AG04450 (cell line): Measurements from ENCODE around the gene HIBCH. TPM values are rescaled to one million over a fixed set of nuclear protein-coding genes. Genes with fewer than 3 reads are reported as not detected.
"Not testable (repeated sequence)": the region's sequence is repeated elsewhere in the genome, so short reads cannot be mapped to it uniquely, and the experiment has no call there.

Experiments
- CTCF ChIA-PET: fragments of 300-600, 350-600 bp; formaldehyde crosslinking; extraction: SDS; loops from one replicate; lab custom pipeline; 2022; ENCODE audit warnings: antibody characterized with exemption, inconsistent platforms; lab: Charles Lee
- POLR2A ChIA-PET: fragments of 350-600 bp; formaldehyde crosslinking; extraction: SDS; loops from one replicate; lab custom pipeline; 2021; ENCODE audit warnings: antibody characterized with exemption, inconsistent platforms; lab: Yijun Ruan, JAX
- DNase-seq: peaks from one replicate; pipeline ENCODE4 v3.0.0-alpha.2; 2011; ENCODE audit warnings: low read depth, low spot score
- H3K27ac ChIP-seq: one replicate; pipeline ENCODE4 v1.5.1; 2012; ENCODE audit warnings: low read depth, low read length, control low read depth
- H3K27me3 ChIP-seq: one replicate; pipeline ENCODE4 v1.6.0; 2012; ENCODE audit warnings: low read length; ENCODE audit not compliant: control insufficient read depth, insufficient read depth
- H3K4me3 ChIP-seq: 2 replicates; pipeline ENCODE4 v1.5.1; 2011; ENCODE audit warnings: mild to moderate bottlenecking, low read depth, low read length, control low read depth
- H3K9me3 ChIP-seq: 2 replicates; pipeline ENCODE4 v1.5.1; 2012; ENCODE audit warnings: low read length; ENCODE audit not compliant: control insufficient read depth, insufficient read depth
- polyA plus RNA-seq: library from polyadenylated mRNA; depleted of rRNA; stranded (reverse); fragments of >200 nt; gene quantifications from 2 replicates; pipeline ENCODE4 v1.2.3, GENCODE V29; 2011
- TF ChIP-seq, protein P1 (sequence below): IDR thresholded peaks from 2 replicates; pipeline ENCODE4 v1.5.1; 2011; ENCODE audit warnings: low read depth, low read length, control low read depth, inconsistent platforms

The HIBCH gene
- polyA plus RNA-seq, 1 experiment = 23.8 TPM

DNA sequence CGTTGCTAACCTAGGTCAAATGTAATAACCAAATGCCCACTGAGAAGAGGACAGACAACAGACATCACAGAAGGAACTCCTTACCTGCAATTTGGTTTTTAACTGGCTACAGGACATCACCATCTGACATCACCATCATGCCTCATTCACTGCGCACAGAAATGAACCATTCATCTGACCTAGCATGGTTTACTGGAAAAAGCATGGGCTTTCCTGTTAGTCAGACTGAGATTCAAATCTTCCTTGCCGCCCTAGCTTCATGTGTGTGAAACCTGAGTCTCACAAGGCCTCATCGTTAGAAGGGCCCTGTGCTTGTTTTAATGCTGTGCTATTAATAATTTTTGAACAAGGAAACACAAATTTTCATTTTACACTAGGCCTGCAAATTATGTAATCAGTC lies 1.1 kb upstream of the HIBCH start:
- Histone ChIP-seq H3K27me3 (no peaks in the 10 kb centered on the region), H3K4me3 (no peak overlapping the region), H3K27ac (no peak overlapping the region), H3K9me3 (no peaks in the 10 kb centered on the region)
- ChIA-PET POLR2A (no interaction called here), CTCF (interaction anchor here (0.7 to 2.5 kb wide), 13 partner anchors 9 to 236 kb away, joined by 3 to 10 read pairs (median 4); no protein-coding TSS in a partner anchor)
- TF ChIP-seq, protein P1, sequence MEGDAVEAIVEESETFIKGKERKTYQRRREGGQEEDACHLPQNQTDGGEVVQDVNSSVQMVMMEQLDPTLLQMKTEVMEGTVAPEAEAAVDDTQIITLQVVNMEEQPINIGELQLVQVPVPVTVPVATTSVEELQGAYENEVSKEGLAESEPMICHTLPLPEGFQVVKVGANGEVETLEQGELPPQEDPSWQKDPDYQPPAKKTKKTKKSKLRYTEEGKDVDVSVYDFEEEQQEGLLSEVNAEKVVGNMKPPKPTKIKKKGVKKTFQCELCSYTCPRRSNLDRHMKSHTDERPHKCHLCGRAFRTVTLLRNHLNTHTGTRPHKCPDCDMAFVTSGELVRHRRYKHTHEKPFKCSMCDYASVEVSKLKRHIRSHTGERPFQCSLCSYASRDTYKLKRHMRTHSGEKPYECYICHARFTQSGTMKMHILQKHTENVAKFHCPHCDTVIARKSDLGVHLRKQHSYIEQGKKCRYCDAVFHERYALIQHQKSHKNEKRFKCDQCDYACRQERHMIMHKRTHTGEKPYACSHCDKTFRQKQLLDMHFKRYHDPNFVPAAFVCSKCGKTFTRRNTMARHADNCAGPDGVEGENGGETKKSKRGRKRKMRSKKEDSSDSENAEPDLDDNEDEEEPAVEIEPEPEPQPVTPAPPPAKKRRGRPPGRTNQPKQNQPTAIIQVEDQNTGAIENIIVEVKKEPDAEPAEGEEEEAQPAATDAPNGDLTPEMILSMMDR = no peak
- no peak for DNase-seq

GRCh38 chr2:190318931-190319554 lies 583 bp downstream of the HIBCH start:
- TF ChIP-seq, protein P1 = no peak
- POLR2A ChIA-PET = interaction anchor here (0.9 to 1.2 kb wide), 2 partner anchors 25 to 706 kb away, joined by 3 to 5 read pairs; no protein-coding TSS in a partner anchor
- DNase-seq = no peak
- CTCF ChIA-PET = interaction anchor here (0.5 to 2.5 kb wide), 12 partner anchors 8 to 658 kb away, joined by 3 to 9 read pairs (median 4); no protein-coding TSS in a partner anchor
- Histone ChIP-seq H3K9me3 (no peaks in the 10 kb centered on the region), H3K4me3 (peak overlapping the region; percentile 83), H3K27ac (no peak overlapping the region), H3K27me3 (no peaks in the 10 kb centered on the region)

GRCh38 chr2:190318514-190318913 lies 1.1 kb downstream of the HIBCH start:
- ChIA-PET CTCF (interaction anchor here (1.0 to 1.2 kb wide), 3 partner anchors 12 to 658 kb away, joined by 3 to 5 read pairs (median 4); no protein-coding TSS in a partner anchor), POLR2A (no interaction called here)
- H3K27ac ChIP-seq = no peak overlapping the region

GRCh38 chr2:190315273-190315672 lies 4.4 kb downstream of the HIBCH start:
- no peak overlapping the region for H3K4me3 ChIP-seq
- H3K27ac ChIP-seq = no peak overlapping the region
- ChIA-PET POLR2A (no interaction called here), CTCF (interaction anchor here (6.0 kb wide), 1 partner anchor 226 kb away, joined by 39 read pairs; no protein-coding TSS in a partner anchor)
- H3K9me3 ChIP-seq = no peaks in the 10 kb centered on the region
- no peak for DNase-seq
- no peaks in the 10 kb centered on the region for H3K27me3 ChIP-seq
- TF ChIP-seq, protein P1 = no peak

More at GRCh38 chr2:190318514-190318913, 1.1 kb downstream of the HIBCH start:
- H3K27me3 ChIP-seq = no peaks in the 10 kb centered on the region
- peak overlapping the region; percentile 83 for H3K4me3 ChIP-seq
- no peak for DNase-seq
- TF ChIP-seq, protein P1 = no peak
- H3K9me3 ChIP-seq = no peaks in the 10 kb centered on the region

- H3K27ac ChIP-seq = no peak overlapping the region
- ChIA-PET POLR2A (no interaction called here), CTCF (interaction anchor here (6.0 kb wide), 1 partner anchor 225 kb away, joined by 39 read pairs; no protein-coding TSS in a partner anchor)
- DNase-seq = no peak
- no peaks in the 10 kb centered on the region for H3K9me3 ChIP-seq
- no peaks in the 10 kb centered on the region for H3K27me3 ChIP-seq
- H3K4me3 ChIP-seq = no peak overlapping the region
- TF ChIP-seq, protein P1 = no peak
These were observed 5.7 kb downstream of the HIBCH start for GRCh38 chr2:190313880-190314279.

DNA sequence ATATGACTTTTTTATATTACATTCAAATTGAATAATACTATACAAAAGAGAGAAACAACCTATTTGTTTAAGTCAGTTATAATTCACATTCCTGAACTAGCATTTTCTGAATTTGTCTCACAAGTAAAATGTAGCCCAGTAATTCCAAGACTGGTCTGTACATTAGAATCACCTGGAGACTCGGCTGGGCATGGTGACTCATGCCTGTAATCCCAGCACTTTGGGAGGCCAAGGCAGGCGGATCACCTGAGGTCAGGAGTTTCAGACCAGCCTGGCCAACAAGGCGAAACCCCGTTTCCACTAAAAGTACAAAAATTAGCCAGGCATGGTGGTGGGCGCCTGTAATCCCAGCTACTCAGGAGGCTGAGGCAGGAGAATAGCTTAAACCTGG lies 7.0 kb downstream of the HIBCH start:
- not testable (repeated sequence) for DNase-seq
- CTCF ChIA-PET = interaction anchor here (0.8 to 6.0 kb wide), 2 partner anchors 198 to 224 kb away, joined by 3 to 39 read pairs; no protein-coding TSS in a partner anchor

More for the DNA sequence above, 7.0 kb downstream of the HIBCH start:
- H3K9me3 ChIP-seq, POLR2A ChIA-PET, H3K27ac ChIP-seq, H3K27me3 ChIP-seq, H3K4me3 ChIP-seq: not testable (repeated sequence)
